Muscle of back (tissue), 11 donors: ENCODE results near the gene MAPKAPK2. TPM values are rescaled to one million over a fixed set of nuclear protein-coding genes. Genes with fewer than 3 reads are reported as not detected.

Experiments used
- DNase-seq, 3 donors: peaks; one replicate each; pipeline versions ENCODE4 v3.0.0 to v3.0.0-alpha.2; 2013
- polyA plus RNA-seq, 10 donors: library from polyadenylated mRNA; unstranded; fragments of 120-200 nt; gene quantifications; one replicate each; pipeline ENCODE4 v1.2.1, GENCODE V29; 2013; ENCODE audit not compliant: insufficient read length in 10 of 10

Gene MAPKAPK2
- polyA plus RNA-seq, 10 donors, result 62.6 to 77.4 (median 72.0) TPM

DNA sequence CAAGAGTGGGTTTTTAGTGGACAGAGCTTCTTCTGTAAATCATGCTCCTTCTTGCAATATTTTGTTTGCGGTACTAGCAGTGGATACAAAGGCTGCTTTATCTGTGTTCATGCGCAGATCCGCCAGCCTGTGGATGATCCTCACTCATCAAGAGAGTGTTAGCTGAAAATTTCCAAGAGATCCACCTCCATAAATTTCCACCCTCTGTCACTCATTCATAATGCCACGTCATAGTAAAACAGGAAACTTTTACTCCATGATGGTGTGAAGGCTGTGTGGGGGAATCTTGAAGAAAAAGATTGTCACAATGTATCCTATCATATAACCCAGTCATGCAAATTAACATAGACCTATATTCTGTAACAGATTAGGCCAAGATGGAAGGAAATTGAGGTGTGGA, 4.4 kb upstream of the MAPKAPK2 start:
- DNase-seq, result no peak

DNA sequence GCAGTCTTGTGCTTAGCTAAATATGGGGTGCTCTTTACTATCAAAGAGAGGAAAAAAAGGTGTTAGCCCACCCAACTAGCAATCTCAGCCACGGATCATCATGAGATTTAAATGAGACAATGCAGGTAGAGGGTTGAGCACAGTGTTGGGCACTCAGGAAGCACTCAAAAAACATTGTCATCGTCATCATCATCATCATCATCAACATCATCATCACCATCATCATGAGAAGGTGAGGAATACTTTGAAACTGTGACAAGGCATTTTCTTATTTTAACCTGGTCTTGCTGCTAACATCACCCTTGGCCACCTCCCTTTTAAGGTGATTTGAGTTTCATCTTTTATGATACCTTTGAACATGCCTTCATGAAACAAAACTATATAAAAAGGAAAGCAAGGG, 3.3 kb upstream of the MAPKAPK2 start:
- no peak for DNase-seq

DNA sequence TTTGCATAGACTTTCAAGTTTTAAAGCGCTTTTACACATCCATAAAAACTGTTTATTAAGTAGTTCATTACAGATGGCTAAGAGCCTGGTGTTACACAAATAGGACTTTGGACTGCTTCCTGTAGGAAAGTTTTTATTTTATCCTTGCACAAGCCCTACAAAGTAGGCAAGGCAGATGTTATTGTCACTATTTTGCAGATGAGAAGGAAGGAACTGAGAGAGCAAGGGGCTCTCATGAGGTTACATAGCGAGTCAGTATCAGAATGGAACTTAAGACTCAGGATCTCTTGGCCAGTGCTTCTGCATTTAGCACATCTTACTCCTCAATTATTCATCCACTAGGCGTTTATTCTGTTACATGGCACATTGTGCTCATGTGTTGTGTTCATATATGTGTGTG, 2.6 kb upstream of the MAPKAPK2 start:
- DNase-seq, result no peak

- DNase-seq, result no peak
Measured at GRCh38 chr1:206683313-206683712, 1.4 kb upstream of the MAPKAPK2 start.

- no peak for DNase-seq
Measured at GRCh38 chr1:206684003-206684402, 702 bp upstream of the MAPKAPK2 start.

GRCh38 chr1:206685334-206685768, 646 bp downstream of the MAPKAPK2 start:
- peak in 2 of 3 donors; percentile 40 to 71 for DNase-seq

GRCh38 chr1:206685769-206686477, 1.2 kb downstream of the MAPKAPK2 start:
- DNase-seq, result peak; percentile 65 to 83 (median 66)

DNA sequence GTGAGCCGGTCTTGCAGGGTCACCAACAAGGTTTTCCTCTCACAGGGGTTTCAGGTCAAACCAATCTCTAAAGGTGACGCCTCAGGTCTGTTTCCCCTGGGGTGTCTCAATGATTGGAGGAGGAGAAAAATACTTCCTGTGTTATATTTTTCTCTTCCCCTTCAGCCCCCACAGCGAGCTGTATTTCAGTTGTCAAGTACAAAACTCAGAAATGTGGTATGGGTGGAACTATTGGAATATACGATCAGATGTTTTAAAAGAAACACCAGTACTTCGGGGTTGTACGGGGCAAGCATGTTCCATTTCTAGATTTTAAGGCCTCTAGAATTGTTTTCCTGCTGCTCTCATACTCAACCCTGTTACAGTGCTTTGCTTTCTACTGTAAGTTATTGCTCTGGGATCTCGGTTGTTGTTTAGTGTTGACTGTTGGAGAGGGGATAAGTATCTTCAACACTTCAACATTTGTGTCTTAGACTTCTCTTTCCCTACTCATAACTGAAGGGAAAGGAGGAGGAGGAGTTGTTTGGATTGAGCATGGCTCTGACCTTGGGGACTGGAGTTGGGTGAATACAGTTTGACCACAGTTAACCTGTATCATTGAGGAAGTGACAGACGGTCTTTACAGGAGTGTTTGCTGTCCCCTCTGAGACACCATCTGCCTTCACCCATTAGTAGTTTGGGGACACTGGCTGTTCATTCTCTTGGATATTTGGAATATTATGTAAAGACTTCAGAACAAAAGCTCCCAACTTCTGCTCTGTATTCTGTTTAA, 2.0 kb downstream of the MAPKAPK2 start:
- no peak for DNase-seq

- DNase-seq, result no peak
Measured at GRCh38 chr1:206687251-206687914, 2.7 kb downstream of the MAPKAPK2 start.

DNA sequence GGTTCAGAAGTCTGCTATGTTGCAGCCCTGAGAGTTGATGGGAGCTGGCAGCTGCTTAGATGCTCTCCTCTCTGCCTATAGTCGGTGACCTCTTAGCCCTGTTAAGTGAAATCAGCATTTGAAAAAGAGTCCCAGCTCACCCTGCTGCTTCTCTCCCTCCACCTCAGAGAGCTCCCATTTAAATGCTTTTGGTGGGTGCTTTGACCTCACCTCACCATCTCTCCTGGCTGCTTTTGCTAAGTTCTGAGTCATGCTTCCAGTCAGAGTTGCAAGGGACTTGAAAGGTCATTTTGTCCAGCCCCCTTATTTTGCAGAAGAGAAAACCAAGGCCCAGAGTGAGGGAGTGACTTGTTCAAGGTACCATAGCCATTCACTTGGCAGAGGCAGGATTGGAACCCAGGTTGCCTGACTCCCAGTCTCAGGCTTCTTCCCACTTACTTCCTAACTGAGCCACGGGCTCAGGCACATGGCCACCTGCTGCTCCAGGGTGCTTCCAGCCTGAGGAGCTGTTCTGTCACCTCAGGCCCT, 3.3 kb downstream of the MAPKAPK2 start:
- no peak for DNase-seq

- DNase-seq, result no peak
Measured at GRCh38 chr1:206690516-206690915, 5.8 kb downstream of the MAPKAPK2 start.

DNA sequence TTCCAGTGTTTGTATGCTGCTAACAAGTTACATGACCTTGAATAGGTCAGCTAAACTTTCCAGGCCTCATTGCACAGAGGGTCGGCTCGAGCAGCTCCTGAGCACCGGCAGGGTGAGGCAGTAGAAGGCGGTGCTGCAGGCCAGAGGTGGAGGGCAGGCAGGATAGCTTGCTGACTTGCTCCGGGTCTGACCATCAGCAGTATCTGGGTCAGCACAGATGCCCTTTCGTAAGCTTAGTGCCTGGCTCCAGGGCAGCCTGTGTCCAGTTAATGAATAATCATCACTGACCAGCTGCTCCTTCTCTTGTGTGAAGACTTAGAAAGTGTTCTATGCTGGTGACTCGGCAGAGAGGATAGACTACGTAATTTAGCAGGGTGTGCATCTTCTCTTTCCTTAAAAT, 6.9 kb downstream of the MAPKAPK2 start:
- DNase-seq, result no peak

- peak; percentile 69 to 80 (median 75) for DNase-seq
Measured at GRCh38 chr1:206693029-206693428, 8.3 kb downstream of the MAPKAPK2 start.

- DNase-seq, result no peak
Measured at GRCh38 chr1:206693592-206693991, 8.9 kb downstream of the MAPKAPK2 start.

DNA sequence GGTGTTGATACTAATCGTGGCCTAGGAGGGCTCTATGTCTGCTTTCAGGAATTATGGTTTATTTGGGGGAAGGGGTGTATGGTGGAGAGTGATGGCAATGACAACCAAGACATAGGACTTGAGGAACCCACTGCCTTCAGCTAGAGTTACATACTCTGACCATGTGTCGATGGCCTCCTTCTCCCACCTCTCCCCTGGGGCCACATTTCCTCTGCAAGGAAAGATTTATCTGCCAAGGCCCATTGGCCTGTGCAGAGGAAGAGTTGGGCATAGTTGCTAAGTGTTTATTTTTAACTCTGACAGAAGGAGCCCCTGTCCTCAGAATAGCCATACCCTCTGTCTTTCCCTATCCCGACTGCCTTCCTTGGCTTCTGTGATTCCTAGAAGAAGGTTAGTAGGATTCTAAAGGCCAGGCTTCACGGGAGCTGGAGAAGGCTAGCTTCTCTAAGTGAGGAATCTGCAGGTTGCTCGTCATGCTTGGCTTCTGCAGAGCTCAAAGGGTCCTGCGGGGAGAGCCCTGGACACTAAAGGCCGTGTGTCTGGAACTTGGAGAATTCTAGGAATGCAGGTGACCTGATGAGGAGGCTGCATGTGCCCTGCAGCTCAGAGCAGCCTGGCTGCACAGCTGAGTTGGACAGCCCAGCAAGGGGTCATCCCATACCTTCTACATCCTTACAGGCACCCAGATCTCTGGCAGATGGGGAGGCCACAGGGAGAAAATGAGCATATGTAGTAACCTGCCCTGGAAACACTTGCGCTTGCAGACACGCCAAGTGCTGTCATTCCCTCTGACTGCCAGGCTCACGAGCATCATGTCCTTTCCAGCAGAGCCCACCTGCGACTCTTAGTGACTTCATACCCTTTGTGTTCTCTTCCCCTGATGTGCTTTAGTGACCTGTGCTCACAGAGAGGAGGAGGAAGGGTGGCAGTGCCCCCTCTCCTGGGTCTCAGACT, 9.7 kb downstream of the MAPKAPK2 start:
- no peak for DNase-seq

GRCh38 chr1:206695733-206696132, 11.0 kb downstream of the MAPKAPK2 start:
- DNase-seq, result no peak

- no peak for DNase-seq
Measured at GRCh38 chr1:206696812-206697585, 12.3 kb downstream of the MAPKAPK2 start.

- no peak for DNase-seq
Measured at GRCh38 chr1:206698011-206698410, 13.3 kb downstream of the MAPKAPK2 start.

DNA sequence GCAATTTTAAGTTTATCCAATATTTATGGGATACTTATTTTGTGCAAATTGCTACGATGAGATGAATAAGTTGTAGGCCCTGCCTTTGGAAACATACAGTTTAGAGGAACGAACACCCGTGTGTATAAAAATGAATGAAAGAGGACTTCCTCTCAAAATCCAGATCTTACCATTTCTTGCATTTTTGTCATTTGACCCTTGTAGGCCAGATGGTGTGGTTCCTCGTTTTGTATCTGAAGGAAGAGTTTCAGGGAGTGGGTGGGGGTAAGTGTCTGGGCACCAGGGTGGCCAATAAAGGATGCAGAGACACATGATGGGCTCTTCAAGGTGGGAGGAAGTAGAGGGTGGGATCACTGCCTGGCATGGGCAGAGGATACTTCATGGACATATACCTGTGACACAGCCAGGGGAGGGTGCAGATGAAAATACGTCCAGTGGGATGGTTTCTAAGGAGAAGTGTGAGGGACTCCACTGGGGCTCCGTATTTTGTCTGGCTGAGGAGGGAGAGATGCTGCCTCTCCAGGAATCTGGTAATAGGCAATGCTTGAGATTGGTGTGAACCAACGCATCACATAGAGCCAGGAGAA, 14.4 kb downstream of the MAPKAPK2 start:
- DNase-seq, result no peak

GRCh38 chr1:206699626-206700025, 14.9 kb downstream of the MAPKAPK2 start:
- DNase-seq, result no peak
